Vagina (tissue), 2 donors: ENCODE measurements around the gene COG6.

Source experiments
- CTCF ChIP-seq, 3 experiments: fragments of 450-650 bp in 2 of 3; fragments of 200-600 bp in 1 of 3; sonication (generic) in 1 of 3; IDR thresholded peaks; one replicate each; pipeline ENCODE4 v1.5.1; 2017 to 2019; ENCODE audit warnings: antibody characterized with exemption in 3 of 3, mild to moderate bottlenecking in 2 of 3, moderate library complexity in 2 of 3
- POLR2A ChIP-seq, 2 donors: fragments of 450-650 bp; IDR thresholded peaks; one replicate each; pipeline ENCODE4 v1.6.1; 2017; ENCODE audit warnings: antibody characterized with exemption in 2 of 2, mild to moderate bottlenecking in 2 of 2, moderate library complexity in 2 of 2
- POLR2AphosphoS5 ChIP-seq, 2 donors: sonication (generic); formaldehyde crosslinking; IDR thresholded peaks; one replicate each; pipeline ENCODE4 v1.9.0; 2017; ENCODE audit warnings: antibody characterized with exemption in 2 of 2, mild to moderate bottlenecking in 2 of 2, low read depth in 1 of 2; ENCODE audit not compliant: insufficient read depth in 1 of 2

GRCh38 chr13:39637890-39638289 is 17.6 kb upstream of the COG6 start:
- TF ChIP-seq CTCF (IDR thresholded peaks at IDR 0.05) (no peak), POLR2A (IDR thresholded peaks at IDR 0.05) (no peak), POLR2AphosphoS5 (IDR thresholded peaks at IDR 0.05; ENCODE audit: insufficient read depth in 1 of 2, low read depth in 1 of 2) (no peak)
